ENCODE results near the gene U2AF2. TPM values are rescaled to one million over a fixed set of nuclear protein-coding genes. Genes with fewer than 3 reads are reported as not detected.

Gene U2AF2
- total RNA-seq, 1 experiment from 2014 or later, result 309 TPM

DNA sequence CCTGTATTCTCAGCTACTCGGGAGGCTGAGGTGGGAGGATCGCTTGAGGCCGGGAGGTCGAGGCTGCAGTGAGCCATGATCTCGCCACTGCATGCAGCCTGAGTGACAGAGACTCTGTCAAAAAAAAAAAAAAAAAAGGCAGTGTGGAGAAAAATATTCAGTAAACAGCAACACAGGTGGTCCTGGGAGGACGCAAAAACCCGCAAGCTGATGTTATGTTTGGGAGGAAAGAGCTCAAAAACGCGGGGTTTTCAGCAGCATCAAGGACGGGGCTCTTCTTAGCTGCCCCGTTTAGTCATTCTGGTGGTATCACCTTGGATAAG, 29.9 kb upstream of the U2AF2 start:
- Mint-ChIP-seq H3K27ac (ENCODE audit: unreplicated experiment) (peak overlapping the region; percentile 95), H3K9me3 (ENCODE audit: low read depth, unreplicated experiment) (no peaks in the 10 kb centered on the region), H3K4me3 (ENCODE audit: low read depth, unreplicated experiment) (peak overlapping the region; percentile 92), H3K27me3 (ENCODE audit: unreplicated experiment) (no peaks in the 10 kb centered on the region), H3K4me1 (ENCODE audit: low read depth, unreplicated experiment) (peaks cover 19% of the 10 kb centered on the region), H3K36me3 (ENCODE audit: insufficient read depth, unreplicated experiment) (peaks cover 30% of the 10 kb centered on the region)
- TF ChIP-seq CTCF (IDR thresholded peaks at IDR 0.05; ENCODE audit: unreplicated experiment), result no peak
- intact Hi-C loops (cut with micrococcal nuclease; ENCODE audit: unreplicated experiment), result no loop called here
- TSS peak; percentile 64 for BruUV-seq (replicated peaks)
- DNase-seq, result no peak
- CTCF ChIA-PET, result interaction anchor here (0.6 to 1.6 kb wide), 18 partner anchors 7 to 1436 kb away, joined by 3 to 16 read pairs (median 4); partner anchors contain the start of genes FIZ1 and MBOAT7

GRCh38 chr19:55626350-55626749, 28.5 kb upstream of the U2AF2 start:
- H3K9me3 Mint-ChIP-seq (ENCODE audit: low read depth, unreplicated experiment), result no peaks in the 10 kb centered on the region

GRCh38 chr19:55632463-55632834, 22.4 kb upstream of the U2AF2 start:
- TF ChIP-seq CTCF (IDR thresholded peaks at IDR 0.05; ENCODE audit: unreplicated experiment), result peak; percentile 63
- peak overlapping the region; percentile 22 for H3K4me3 Mint-ChIP-seq (ENCODE audit: low read depth, unreplicated experiment)
- peaks cover 32% of the 10 kb centered on the region for H3K4me1 Mint-ChIP-seq (ENCODE audit: low read depth, unreplicated experiment)
- BruUV-seq (replicated peaks), result no TSS peak
- no peak overlapping the region for H3K27ac Mint-ChIP-seq (ENCODE audit: unreplicated experiment)
- intact Hi-C loops (cut with micrococcal nuclease; ENCODE audit: unreplicated experiment), result loop anchor here (5.0 to 10.0 kb wide), 3 partner anchors 165 to 488 kb away; partner anchors contain the start of genes RPL28, TMEM238 and TNNT1
- H3K9me3 Mint-ChIP-seq (ENCODE audit: low read depth, unreplicated experiment), result no peaks in the 10 kb centered on the region
- H3K36me3 Mint-ChIP-seq (ENCODE audit: insufficient read depth, unreplicated experiment), result peaks cover 42% of the 10 kb centered on the region
- CTCF ChIA-PET, result interaction anchor here (0.6 to 2.4 kb wide), 17 partner anchors 8 to 701 kb away, joined by 3 to 15 read pairs (median 7); partner anchors contain the start of genes FIZ1, ISOC2, U2AF2 and ZNF784
- peak; percentile 94 for DNase-seq
- no peaks in the 10 kb centered on the region for H3K27me3 Mint-ChIP-seq (ENCODE audit: unreplicated experiment)

More at GRCh38 chr19:55626350-55626749, 28.5 kb upstream of the U2AF2 start:
- no peak for TF ChIP-seq CTCF (IDR thresholded peaks at IDR 0.05; ENCODE audit: unreplicated experiment)
- H3K4me3 Mint-ChIP-seq (ENCODE audit: low read depth, unreplicated experiment), result no peak overlapping the region
- H3K27ac Mint-ChIP-seq (ENCODE audit: unreplicated experiment), result no peak overlapping the region
- no peak for DNase-seq
- no peaks in the 10 kb centered on the region for H3K27me3 Mint-ChIP-seq (ENCODE audit: unreplicated experiment)
- CTCF ChIA-PET, result interaction anchor here (0.6 to 1.3 kb wide), 3 partner anchors 8 to 485 kb away, joined by 3 to 4 read pairs (median 4); partner anchors contain the start of gene FIZ1
- H3K4me1 Mint-ChIP-seq (ENCODE audit: low read depth, unreplicated experiment), result peaks cover 21% of the 10 kb centered on the region
- H3K36me3 Mint-ChIP-seq (ENCODE audit: insufficient read depth, unreplicated experiment), result peaks cover 19% of the 10 kb centered on the region
- BruUV-seq (replicated peaks), result no TSS peak
- intact Hi-C loops (cut with micrococcal nuclease; ENCODE audit: unreplicated experiment), result no loop called here

DNA sequence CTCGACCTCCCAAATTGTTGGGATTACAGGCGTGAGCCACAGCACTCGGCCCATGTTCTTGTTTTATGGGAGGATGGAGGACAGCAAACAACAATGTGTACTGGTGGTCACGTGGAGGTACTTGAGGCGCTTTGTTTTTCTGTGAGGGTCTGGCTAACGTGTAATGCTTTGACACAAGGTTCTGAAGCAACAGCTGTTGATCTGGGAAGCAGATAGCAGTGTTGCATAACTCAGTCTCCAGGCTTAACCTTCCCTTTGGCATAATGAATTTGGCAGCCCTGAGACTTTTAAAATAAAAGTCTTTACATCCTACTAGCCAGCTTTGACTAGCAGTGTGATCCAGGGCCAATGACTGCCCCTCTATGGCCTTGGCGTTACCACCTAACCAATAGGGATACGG, 21.0 kb upstream of the U2AF2 start:
- H3K27me3 Mint-ChIP-seq (ENCODE audit: unreplicated experiment), result no peaks in the 10 kb centered on the region
- CTCF ChIA-PET, result interaction anchor here (0.7 to 0.9 kb wide), 2 partner anchors 10 to 138 kb away, joined by 4 to 6 read pairs; partner anchors contain the start of gene ZNF784
- H3K36me3 Mint-ChIP-seq (ENCODE audit: insufficient read depth, unreplicated experiment), result peaks cover 49% of the 10 kb centered on the region
- H3K4me3 Mint-ChIP-seq (ENCODE audit: low read depth, unreplicated experiment), result no peak overlapping the region
- no peak overlapping the region for H3K27ac Mint-ChIP-seq (ENCODE audit: unreplicated experiment)
- no peaks in the 10 kb centered on the region for H3K9me3 Mint-ChIP-seq (ENCODE audit: low read depth, unreplicated experiment)
- no peak for DNase-seq
- TF ChIP-seq CTCF (IDR thresholded peaks at IDR 0.05; ENCODE audit: unreplicated experiment), result no peak
- H3K4me1 Mint-ChIP-seq (ENCODE audit: low read depth, unreplicated experiment), result peaks cover 40% of the 10 kb centered on the region
- intact Hi-C loops (cut with micrococcal nuclease; ENCODE audit: unreplicated experiment), result loop anchor here (5.0 to 10.0 kb wide), 3 partner anchors 167 to 489 kb away; partner anchors contain the start of genes RPL28, TMEM238 and TNNT1
- no TSS peak for BruUV-seq (replicated peaks)
